ENCODE measurements around the gene SYT9.

SYT9 gene

GRCh38 chr11:7427733-7428132 lies 176.0 kb downstream of the SYT9 start:
- DNase-seq (ENCODE audit: low spot score): no peak

- DNase-seq (ENCODE audit: low spot score): no peak
Observed at GRCh38 chr11:7428196-7428595, 176.5 kb downstream of the SYT9 start.

GRCh38 chr11:7430496-7430895 lies 178.8 kb downstream of the SYT9 start:
- DNase-seq (ENCODE audit: low spot score): no peak

- no peak for DNase-seq (ENCODE audit: low spot score)
Observed at GRCh38 chr11:7435176-7435575, 183.5 kb downstream of the SYT9 start.

- DNase-seq (ENCODE audit: low spot score): no peak
Observed at GRCh38 chr11:7436146-7436545, 184.4 kb downstream of the SYT9 start.

- DNase-seq (ENCODE audit: low spot score): no peak
Observed at GRCh38 chr11:7436657-7437056, 185.0 kb downstream of the SYT9 start.

GRCh38 chr11:7437696-7438095 lies 186.0 kb downstream of the SYT9 start:
- no peak for DNase-seq (ENCODE audit: low spot score)

GRCh38 chr11:7439746-7440320 lies 188.1 kb downstream of the SYT9 start:
- no peak for DNase-seq (ENCODE audit: low spot score)

- DNase-seq (ENCODE audit: low spot score): peak; percentile 68
Observed at GRCh38 chr11:7442588-7443215, 191.0 kb downstream of the SYT9 start.

- no peak for DNase-seq (ENCODE audit: low spot score)
Observed at GRCh38 chr11:7444091-7444981, 192.6 kb downstream of the SYT9 start.

- DNase-seq (ENCODE audit: low spot score): no peak
Observed at GRCh38 chr11:7445564-7445963, 193.9 kb downstream of the SYT9 start.

- no peak for DNase-seq (ENCODE audit: low spot score)
Observed at GRCh38 chr11:7448201-7448600, 196.5 kb downstream of the SYT9 start.

- no peak for DNase-seq (ENCODE audit: low spot score)
Observed at GRCh38 chr11:7449211-7449840, 197.6 kb downstream of the SYT9 start.

- no peak for DNase-seq (ENCODE audit: low spot score)
Observed at GRCh38 chr11:7449841-7450214, 198.1 kb downstream of the SYT9 start.

GRCh38 chr11:7450836-7451235 lies 199.1 kb downstream of the SYT9 start:
- DNase-seq (ENCODE audit: low spot score): no peak

GRCh38 chr11:7451520-7451919 lies 199.8 kb downstream of the SYT9 start:
- no peak for DNase-seq (ENCODE audit: low spot score)

GRCh38 chr11:7451952-7452494 lies 200.3 kb downstream of the SYT9 start:
- no peak for DNase-seq (ENCODE audit: low spot score)

GRCh38 chr11:7454854-7455253 lies 203.2 kb downstream of the SYT9 start:
- no peak for DNase-seq (ENCODE audit: low spot score)

- DNase-seq (ENCODE audit: low spot score): no peak
Observed at GRCh38 chr11:7457211-7457610, 205.5 kb downstream of the SYT9 start.

- DNase-seq (ENCODE audit: low spot score): no peak
Observed at GRCh38 chr11:7462706-7463105, 211.0 kb downstream of the SYT9 start.

GRCh38 chr11:7467652-7468051 lies 215.9 kb downstream of the SYT9 start:
- DNase-seq (ENCODE audit: low spot score): no peak

GRCh38 chr11:7469351-7469865 lies 217.7 kb downstream of the SYT9 start:
- no peak for DNase-seq (ENCODE audit: low spot score)

All from D341Med (cell line).